ENCODE results near the gene SNX13. TPM values are rescaled to one million over a fixed set of nuclear protein-coding genes. Genes with fewer than 3 reads are reported as not detected.

The SNX13 gene
- polyA plus RNA-seq, 1 of the 3 experiments (the other 2 are of a cell fraction) = 13.0 TPM

DNA sequence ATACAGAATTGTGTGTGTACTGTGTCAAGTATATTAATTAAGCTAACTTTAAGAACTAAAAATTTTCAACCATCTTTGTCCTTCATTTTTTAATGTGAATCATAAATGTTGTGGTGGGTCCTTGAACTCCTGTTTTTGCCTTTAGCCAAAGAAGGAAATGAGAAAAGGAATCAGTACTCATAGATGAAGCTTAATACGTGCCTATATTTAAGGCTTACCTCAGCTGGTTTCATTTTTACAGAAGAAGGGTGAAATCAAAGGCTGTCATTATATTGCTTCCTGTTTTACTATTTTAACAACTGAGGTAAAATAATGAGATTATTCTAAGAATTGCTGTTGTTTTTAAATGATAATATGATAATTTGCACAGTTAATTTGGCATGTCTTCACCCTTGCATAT lies 6.3 kb upstream of the SNX13 start:
- CTCF ChIA-PET = interaction anchor here (0.7 to 1.3 kb wide), 2 partner anchors 12 to 177 kb away, joined by 3 to 4 read pairs; no protein-coding TSS in a partner anchor
- Histone ChIP-seq H3F3A (replicated peaks; ENCODE audit: insufficient read depth) (no peaks in the 10 kb centered on the region), H4K20me1 (ENCODE audit: insufficient read depth) (no peaks in the 10 kb centered on the region), H2AFZ (ENCODE audit: low read depth) (no peak overlapping the region), H3K79me2 (ENCODE audit: insufficient read depth) (no peaks in the 10 kb centered on the region), H3K9ac (no peak overlapping the region), H3K9me3 (no peaks in the 10 kb centered on the region), H3K4me2 (no peak overlapping the region), H3K4me3 (ENCODE audit: low read depth in 2 of 2, low read length in 1 of 2) (peak overlapping the region in 1 of 2 experiments; percentile 4; a peak in 1 of 4 replicates), H3K27ac (ENCODE audit: low read depth in 2 of 2, low read length in 1 of 2) (no peak overlapping the region), H3K36me3 (replicated peaks in 1 of 2; ENCODE audit: control insufficient read depth in 1 of 2, insufficient read depth in 2 of 2, low read length in 1 of 2) (no peaks in the 10 kb centered on the region), H3K9me2 (no peaks in the 10 kb centered on the region), H3K4me1 (ENCODE audit: control insufficient read depth in 1 of 2, insufficient read depth in 2 of 2, low read depth in 1 of 2, low read length in 1 of 2) (no peaks in the 10 kb centered on the region; a peak in 1 of 4 replicates), H3K27me3 (ENCODE audit: insufficient read depth) (no peaks in the 10 kb centered on the region)
- 67% methylated on average over 1 of the region's 1 CpG for WGBS (ENCODE audit: low lambda C conversion rate)
- TF ChIP-seq EZH2phosphoT487 (IDR thresholded peaks at IDR 0.05; ENCODE audit: borderline replicate concordance, low read depth) (no peak), GABPA (IDR thresholded peaks at IDR 0.05; ENCODE audit: low read depth) (no peak), EP300 (IDR thresholded peaks at IDR 0.05; ENCODE audit: borderline replicate concordance in 1 of 2, low read depth in 1 of 2, low read length in 1 of 2) (no peak), SIN3A (IDR thresholded peaks at IDR 0.05; ENCODE audit: borderline replicate concordance, low read depth, low read length) (no peak), MXI1 (IDR thresholded peaks at IDR 0.05; ENCODE audit: low read depth, low read length) (no peak), TCF12 (IDR thresholded peaks at IDR 0.05) (no peak), YY1 (IDR thresholded peaks at IDR 0.05; ENCODE audit: low read depth) (no peak)
- TF ChIP-seq, protein P1, sequence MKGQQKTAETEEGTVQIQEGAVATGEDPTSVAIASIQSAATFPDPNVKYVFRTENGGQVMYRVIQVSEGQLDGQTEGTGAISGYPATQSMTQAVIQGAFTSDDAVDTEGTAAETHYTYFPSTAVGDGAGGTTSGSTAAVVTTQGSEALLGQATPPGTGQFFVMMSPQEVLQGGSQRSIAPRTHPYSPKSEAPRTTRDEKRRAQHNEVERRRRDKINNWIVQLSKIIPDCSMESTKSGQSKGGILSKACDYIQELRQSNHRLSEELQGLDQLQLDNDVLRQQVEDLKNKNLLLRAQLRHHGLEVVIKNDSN (IDR thresholded peaks at IDR 0.05; ENCODE audit: borderline replicate concordance, low read depth) = no peak
- TF ChIP-seq, protein P2, sequence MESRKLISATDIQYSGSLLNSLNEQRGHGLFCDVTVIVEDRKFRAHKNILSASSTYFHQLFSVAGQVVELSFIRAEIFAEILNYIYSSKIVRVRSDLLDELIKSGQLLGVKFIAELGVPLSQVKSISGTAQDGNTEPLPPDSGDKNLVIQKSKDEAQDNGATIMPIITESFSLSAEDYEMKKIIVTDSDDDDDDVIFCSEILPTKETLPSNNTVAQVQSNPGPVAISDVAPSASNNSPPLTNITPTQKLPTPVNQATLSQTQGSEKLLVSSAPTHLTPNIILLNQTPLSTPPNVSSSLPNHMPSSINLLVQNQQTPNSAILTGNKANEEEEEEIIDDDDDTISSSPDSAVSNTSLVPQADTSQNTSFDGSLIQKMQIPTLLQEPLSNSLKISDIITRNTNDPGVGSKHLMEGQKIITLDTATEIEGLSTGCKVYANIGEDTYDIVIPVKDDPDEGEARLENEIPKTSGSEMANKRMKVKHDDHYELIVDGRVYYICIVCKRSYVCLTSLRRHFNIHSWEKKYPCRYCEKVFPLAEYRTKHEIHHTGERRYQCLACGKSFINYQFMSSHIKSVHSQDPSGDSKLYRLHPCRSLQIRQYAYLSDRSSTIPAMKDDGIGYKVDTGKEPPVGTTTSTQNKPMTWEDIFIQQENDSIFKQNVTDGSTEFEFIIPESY (IDR thresholded peaks at IDR 0.05; ENCODE audit: borderline replicate concordance, low read depth) = no peak
- TF ChIP-seq, protein P3, sequence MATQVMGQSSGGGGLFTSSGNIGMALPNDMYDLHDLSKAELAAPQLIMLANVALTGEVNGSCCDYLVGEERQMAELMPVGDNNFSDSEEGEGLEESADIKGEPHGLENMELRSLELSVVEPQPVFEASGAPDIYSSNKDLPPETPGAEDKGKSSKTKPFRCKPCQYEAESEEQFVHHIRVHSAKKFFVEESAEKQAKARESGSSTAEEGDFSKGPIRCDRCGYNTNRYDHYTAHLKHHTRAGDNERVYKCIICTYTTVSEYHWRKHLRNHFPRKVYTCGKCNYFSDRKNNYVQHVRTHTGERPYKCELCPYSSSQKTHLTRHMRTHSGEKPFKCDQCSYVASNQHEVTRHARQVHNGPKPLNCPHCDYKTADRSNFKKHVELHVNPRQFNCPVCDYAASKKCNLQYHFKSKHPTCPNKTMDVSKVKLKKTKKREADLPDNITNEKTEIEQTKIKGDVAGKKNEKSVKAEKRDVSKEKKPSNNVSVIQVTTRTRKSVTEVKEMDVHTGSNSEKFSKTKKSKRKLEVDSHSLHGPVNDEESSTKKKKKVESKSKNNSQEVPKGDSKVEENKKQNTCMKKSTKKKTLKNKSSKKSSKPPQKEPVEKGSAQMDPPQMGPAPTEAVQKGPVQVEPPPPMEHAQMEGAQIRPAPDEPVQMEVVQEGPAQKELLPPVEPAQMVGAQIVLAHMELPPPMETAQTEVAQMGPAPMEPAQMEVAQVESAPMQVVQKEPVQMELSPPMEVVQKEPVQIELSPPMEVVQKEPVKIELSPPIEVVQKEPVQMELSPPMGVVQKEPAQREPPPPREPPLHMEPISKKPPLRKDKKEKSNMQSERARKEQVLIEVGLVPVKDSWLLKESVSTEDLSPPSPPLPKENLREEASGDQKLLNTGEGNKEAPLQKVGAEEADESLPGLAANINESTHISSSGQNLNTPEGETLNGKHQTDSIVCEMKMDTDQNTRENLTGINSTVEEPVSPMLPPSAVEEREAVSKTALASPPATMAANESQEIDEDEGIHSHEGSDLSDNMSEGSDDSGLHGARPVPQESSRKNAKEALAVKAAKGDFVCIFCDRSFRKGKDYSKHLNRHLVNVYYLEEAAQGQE (IDR thresholded peaks at IDR 0.05; ENCODE audit: low read depth, low read length) = no peak
- no peak for DNase-seq
- POLR2A ChIA-PET = no interaction called here

DNA sequence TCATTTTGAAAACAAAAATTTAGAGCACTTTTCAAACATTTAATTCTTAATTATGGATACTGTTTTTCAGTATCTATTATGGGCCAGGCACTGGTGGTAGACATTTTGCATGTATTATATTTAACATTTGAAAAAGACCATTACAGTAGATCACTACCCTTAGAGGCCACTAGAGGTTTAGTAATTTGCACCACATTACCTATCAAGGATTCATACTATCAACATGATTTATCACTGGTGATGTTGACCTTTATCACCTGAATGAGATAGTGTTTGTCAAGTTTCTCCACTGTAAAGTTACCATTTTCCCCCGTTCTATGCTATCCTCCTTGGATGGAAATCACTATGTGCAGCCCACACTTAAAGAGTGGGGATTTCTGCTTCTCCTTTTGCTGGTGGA lies 4.4 kb upstream of the SNX13 start:
- POLR2A ChIA-PET = no interaction called here
- TF ChIP-seq CTCF (IDR thresholded peaks at IDR 0.05) = peak; percentile 46
- no peak for TF ChIP-seq RCOR1 (IDR thresholded peaks at IDR 0.05; ENCODE audit: low read length)
- TF ChIP-seq PBX3 (IDR thresholded peaks at IDR 0.05) = no peak

More for the DNA sequence above, 4.4 kb upstream of the SNX13 start:
- peaks cover 2% of the 10 kb centered on the region for H3K79me2 ChIP-seq (ENCODE audit: insufficient read depth)
- no peaks in the 10 kb centered on the region for H3K36me3 ChIP-seq (replicated peaks in 1 of 2; ENCODE audit: control insufficient read depth in 1 of 2, insufficient read depth in 2 of 2, low read length in 1 of 2)
- H3K27ac ChIP-seq (ENCODE audit: low read depth in 2 of 2, low read length in 1 of 2) = no peak overlapping the region
- H3K4me1 ChIP-seq (ENCODE audit: control insufficient read depth in 1 of 2, insufficient read depth in 2 of 2, low read depth in 1 of 2, low read length in 1 of 2) = no peaks in the 10 kb centered on the region; a peak in 2 of 4 replicates
- H3K9me3 ChIP-seq = no peaks in the 10 kb centered on the region
- DNase-seq = peak; percentile 17
- no peaks in the 10 kb centered on the region for H3K9me2 ChIP-seq
- no peak overlapping the region for H3K4me2 ChIP-seq
- no peak overlapping the region for H3K9ac ChIP-seq
- no peaks in the 10 kb centered on the region for H3F3A ChIP-seq (replicated peaks; ENCODE audit: insufficient read depth)
- H3K4me3 ChIP-seq (ENCODE audit: low read depth in 2 of 2, low read length in 1 of 2) = no peak overlapping the region
- CTCF ChIA-PET = interaction anchor here (1.0 to 1.4 kb wide), 2 partner anchors 18 to 174 kb away, joined by 3 to 6 read pairs; no protein-coding TSS in a partner anchor
- no peak overlapping the region for H2AFZ ChIP-seq (ENCODE audit: low read depth)
- WGBS (ENCODE audit: low lambda C conversion rate) = 67% methylated on average over 1 of the region's 1 CpG
- H4K20me1 ChIP-seq (ENCODE audit: insufficient read depth) = no peaks in the 10 kb centered on the region
- no peaks in the 10 kb centered on the region for H3K27me3 ChIP-seq (ENCODE audit: insufficient read depth)
